Tibial nerve (tissue), 4 donors: Measurements from ENCODE around the gene SNX9.

ENCODE experiments used
- EP300 ChIP-seq, 2 donors: sonication (generic); formaldehyde crosslinking; IDR thresholded peaks; one replicate each; pipeline ENCODE4 v1.6.1; 2017; ENCODE audit warnings: antibody characterized with exemption in 2 of 2, mild to moderate bottlenecking in 1 of 2
- POLR2A ChIP-seq, 2 donors: fragments of 450-650 bp; IDR thresholded peaks; one replicate each; pipeline ENCODE4 v1.6.1; 2017; ENCODE audit warnings: antibody characterized with exemption in 2 of 2, mild to moderate bottlenecking in 2 of 2, moderate library complexity in 2 of 2
- TF ChIP-seq, protein P1 (sequence below), 5 experiments: fragments of 200-600 bp in 3 of 5; fragments of 450-650 bp in 2 of 5; sonication (generic) in 3 of 5; IDR thresholded peaks; one replicate each; pipeline ENCODE4 v1.5.1; 2016 to 2019; ENCODE audit warnings: antibody characterized with exemption in 5 of 5, mild to moderate bottlenecking in 3 of 5, moderate library complexity in 2 of 5

DNA sequence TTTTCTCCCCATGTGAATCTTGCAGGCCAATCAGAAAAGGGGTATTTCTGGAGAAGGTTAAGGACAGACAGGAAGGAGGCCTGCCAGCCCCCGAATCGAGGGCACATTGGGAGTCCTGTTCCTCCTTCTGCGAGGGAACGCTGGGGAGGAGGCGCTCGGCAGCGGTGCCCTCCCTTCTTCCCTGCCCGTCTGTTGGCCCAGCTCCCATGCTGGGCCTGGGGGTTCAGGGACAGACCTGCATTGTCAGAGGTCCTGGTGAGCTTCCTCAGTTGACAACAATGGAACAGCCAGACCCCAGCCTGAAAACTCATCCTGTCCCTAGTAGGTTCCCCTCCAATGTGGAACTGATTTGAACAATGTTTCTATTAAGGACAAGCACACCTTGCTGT, 143.5 kb downstream of the SNX9 start:
- TF ChIP-seq, protein P1, sequence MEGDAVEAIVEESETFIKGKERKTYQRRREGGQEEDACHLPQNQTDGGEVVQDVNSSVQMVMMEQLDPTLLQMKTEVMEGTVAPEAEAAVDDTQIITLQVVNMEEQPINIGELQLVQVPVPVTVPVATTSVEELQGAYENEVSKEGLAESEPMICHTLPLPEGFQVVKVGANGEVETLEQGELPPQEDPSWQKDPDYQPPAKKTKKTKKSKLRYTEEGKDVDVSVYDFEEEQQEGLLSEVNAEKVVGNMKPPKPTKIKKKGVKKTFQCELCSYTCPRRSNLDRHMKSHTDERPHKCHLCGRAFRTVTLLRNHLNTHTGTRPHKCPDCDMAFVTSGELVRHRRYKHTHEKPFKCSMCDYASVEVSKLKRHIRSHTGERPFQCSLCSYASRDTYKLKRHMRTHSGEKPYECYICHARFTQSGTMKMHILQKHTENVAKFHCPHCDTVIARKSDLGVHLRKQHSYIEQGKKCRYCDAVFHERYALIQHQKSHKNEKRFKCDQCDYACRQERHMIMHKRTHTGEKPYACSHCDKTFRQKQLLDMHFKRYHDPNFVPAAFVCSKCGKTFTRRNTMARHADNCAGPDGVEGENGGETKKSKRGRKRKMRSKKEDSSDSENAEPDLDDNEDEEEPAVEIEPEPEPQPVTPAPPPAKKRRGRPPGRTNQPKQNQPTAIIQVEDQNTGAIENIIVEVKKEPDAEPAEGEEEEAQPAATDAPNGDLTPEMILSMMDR (IDR thresholded peaks at IDR 0.05), result no peak
- TF ChIP-seq EP300 (IDR thresholded peaks at IDR 0.05) (no peak), POLR2A (IDR thresholded peaks at IDR 0.05) (no peak)
